ENCODE measurements around the gene TMPRSS4. TPM values are rescaled to one million over a fixed set of nuclear protein-coding genes. Genes with fewer than 3 reads are reported as not detected.

Gene TMPRSS4
- total and polyA plus RNA-seq, 2 experiments from 2014 or later = 0.10 to 0.58 TPM

- Histone ChIP-seq H3K4me3 (no peak overlapping the region), H3F3A (replicated peaks; ENCODE audit: low read depth) (no peaks in the 10 kb centered on the region), H3K4me1 (ENCODE audit: insufficient read depth) (peaks cover 8% of the 10 kb centered on the region; the same call in 1 of the 2 replicates), H3K9me2 (ENCODE audit: insufficient read depth) (no peaks in the 10 kb centered on the region), H3K36me3 (ENCODE audit: insufficient read depth) (no peaks in the 10 kb centered on the region), H4K20me1 (replicated peaks; ENCODE audit: insufficient read depth) (no peaks in the 10 kb centered on the region), H3K79me2 (replicated peaks; ENCODE audit: insufficient read depth) (no peaks in the 10 kb centered on the region), H3K27me3 (ENCODE audit: insufficient read depth) (no peaks in the 10 kb centered on the region), H2AFZ (no peak overlapping the region), H3K4me2 (no peak overlapping the region), H3K27ac (ENCODE audit: low read depth) (no peak overlapping the region)
- no peak for DNase-seq (ENCODE audit: low spot score)
- no peak overlapping the region for H3K4me3 Mint-ChIP-seq
- no peaks in the 10 kb centered on the region; the same call in 2 of the 3 replicates for H3K9me3 Mint-ChIP-seq
- no peak for ATAC-seq
- peaks cover 8% of the 10 kb centered on the region for H3K27me3 Mint-ChIP-seq (ENCODE audit: insufficient read depth, low read depth, poor library complexity)
- H3K36me3 Mint-ChIP-seq (ENCODE audit: low read depth) = no peaks in the 10 kb centered on the region
- peaks cover 15% of the 10 kb centered on the region for H3K4me1 Mint-ChIP-seq
- no peak overlapping the region for H3K27ac Mint-ChIP-seq
- no peak for TF ChIP-seq EZH2phosphoT487 (IDR thresholded peaks at IDR 0.05; ENCODE audit: unreplicated experiment)
- TF ChIP-seq STAT1 (IDR thresholded peaks at IDR 0.05; ENCODE audit: unreplicated experiment) = no peak
- no peak for TF ChIP-seq EZH2 (IDR thresholded peaks at IDR 0.05; ENCODE audit: low read depth, unreplicated experiment)
- no peak for TF ChIP-seq POLR2AphosphoS5 (IDR thresholded peaks at IDR 0.05; ENCODE audit: low read depth)
- TF ChIP-seq, protein P1, sequence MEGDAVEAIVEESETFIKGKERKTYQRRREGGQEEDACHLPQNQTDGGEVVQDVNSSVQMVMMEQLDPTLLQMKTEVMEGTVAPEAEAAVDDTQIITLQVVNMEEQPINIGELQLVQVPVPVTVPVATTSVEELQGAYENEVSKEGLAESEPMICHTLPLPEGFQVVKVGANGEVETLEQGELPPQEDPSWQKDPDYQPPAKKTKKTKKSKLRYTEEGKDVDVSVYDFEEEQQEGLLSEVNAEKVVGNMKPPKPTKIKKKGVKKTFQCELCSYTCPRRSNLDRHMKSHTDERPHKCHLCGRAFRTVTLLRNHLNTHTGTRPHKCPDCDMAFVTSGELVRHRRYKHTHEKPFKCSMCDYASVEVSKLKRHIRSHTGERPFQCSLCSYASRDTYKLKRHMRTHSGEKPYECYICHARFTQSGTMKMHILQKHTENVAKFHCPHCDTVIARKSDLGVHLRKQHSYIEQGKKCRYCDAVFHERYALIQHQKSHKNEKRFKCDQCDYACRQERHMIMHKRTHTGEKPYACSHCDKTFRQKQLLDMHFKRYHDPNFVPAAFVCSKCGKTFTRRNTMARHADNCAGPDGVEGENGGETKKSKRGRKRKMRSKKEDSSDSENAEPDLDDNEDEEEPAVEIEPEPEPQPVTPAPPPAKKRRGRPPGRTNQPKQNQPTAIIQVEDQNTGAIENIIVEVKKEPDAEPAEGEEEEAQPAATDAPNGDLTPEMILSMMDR (conservative IDR thresholded peaks at IDR 0.05; ENCODE audit: low read depth in 2 of 2) = no peak
- no peak for TF ChIP-seq NANOG (IDR thresholded peaks at IDR 0.05; ENCODE audit: borderline replicate concordance)
- no peak for TF ChIP-seq ZNF331 (CRISPR knock-in tag; IDR thresholded peaks at IDR 0.05; ENCODE audit: low read depth)
Measured at GRCh38 chr11:118074785-118075184, 2.1 kb upstream of the TMPRSS4 start.

DNA sequence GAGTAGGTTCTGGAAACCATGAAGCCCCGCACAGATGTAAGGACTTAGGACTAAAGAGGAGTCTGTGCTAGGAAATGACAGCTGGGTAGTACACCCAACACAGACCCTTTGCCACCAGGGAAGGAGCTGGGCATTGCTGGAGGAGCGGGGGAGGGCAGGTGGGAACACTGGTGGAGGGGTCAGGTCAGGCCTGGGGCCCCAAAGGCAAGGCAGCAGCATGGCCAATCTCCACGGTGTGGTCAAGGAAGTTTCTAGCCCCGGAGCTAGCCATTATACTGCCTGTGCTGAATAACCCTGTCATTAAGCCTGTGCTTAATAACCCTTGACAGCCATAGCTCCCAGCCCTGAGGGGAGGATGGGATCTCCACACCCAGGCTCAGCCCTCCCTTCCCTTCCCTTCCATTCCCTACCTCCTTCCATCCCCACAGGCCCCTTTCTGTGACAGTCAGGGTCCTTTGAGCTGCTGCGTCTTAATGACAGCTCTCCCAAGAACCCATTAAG, 2.1 kb downstream of the TMPRSS4 start:
- Histone ChIP-seq H3K4me3 (no peak overlapping the region), H3K36me3 (ENCODE audit: insufficient read depth) (no peaks in the 10 kb centered on the region), H3K79me2 (replicated peaks; ENCODE audit: insufficient read depth) (no peaks in the 10 kb centered on the region), H3K4me1 (ENCODE audit: insufficient read depth) (peaks cover 8% of the 10 kb centered on the region; the same call in 1 of the 2 replicates), H3F3A (replicated peaks; ENCODE audit: low read depth) (no peaks in the 10 kb centered on the region), H4K20me1 (replicated peaks; ENCODE audit: insufficient read depth) (no peaks in the 10 kb centered on the region), H3K27me3 (ENCODE audit: insufficient read depth) (no peaks in the 10 kb centered on the region), H2AFZ (no peak overlapping the region), H3K9me2 (ENCODE audit: insufficient read depth) (no peaks in the 10 kb centered on the region), H3K4me2 (no peak overlapping the region), H3K27ac (ENCODE audit: low read depth) (no peak overlapping the region)
- H3K4me3 Mint-ChIP-seq = no peak overlapping the region
- peaks cover 23% of the 10 kb centered on the region for H3K4me1 Mint-ChIP-seq
- H3K27me3 Mint-ChIP-seq (ENCODE audit: insufficient read depth, low read depth, poor library complexity) = peaks cover 8% of the 10 kb centered on the region
- H3K36me3 Mint-ChIP-seq (ENCODE audit: low read depth) = no peaks in the 10 kb centered on the region
- no peak for DNase-seq (ENCODE audit: low spot score)
- H3K9me3 Mint-ChIP-seq = no peaks in the 10 kb centered on the region; the same call in 2 of the 3 replicates
- no peak overlapping the region for H3K27ac Mint-ChIP-seq
- ATAC-seq = no peak
- TF ChIP-seq CREB1 (CRISPR knock-in tag; IDR thresholded peaks at IDR 0.05; ENCODE audit: low read depth) (no peak), ZNF331 (CRISPR knock-in tag; IDR thresholded peaks at IDR 0.05; ENCODE audit: low read depth) (no peak), POLR2AphosphoS5 (IDR thresholded peaks at IDR 0.05; ENCODE audit: low read depth) (no peak), STAT1 (IDR thresholded peaks at IDR 0.05; ENCODE audit: unreplicated experiment) (no peak), JUNB (IDR thresholded peaks at IDR 0.05; ENCODE audit: unreplicated experiment) (no peak), EZH2 (IDR thresholded peaks at IDR 0.05; ENCODE audit: low read depth, unreplicated experiment) (no peak), ZNF114 (CRISPR knock-in tag; IDR thresholded peaks at IDR 0.05) (no peak), NANOG (IDR thresholded peaks at IDR 0.05; ENCODE audit: borderline replicate concordance) (no peak), EZH2phosphoT487 (IDR thresholded peaks at IDR 0.05; ENCODE audit: unreplicated experiment) (no peak)
- TF ChIP-seq, protein P2, sequence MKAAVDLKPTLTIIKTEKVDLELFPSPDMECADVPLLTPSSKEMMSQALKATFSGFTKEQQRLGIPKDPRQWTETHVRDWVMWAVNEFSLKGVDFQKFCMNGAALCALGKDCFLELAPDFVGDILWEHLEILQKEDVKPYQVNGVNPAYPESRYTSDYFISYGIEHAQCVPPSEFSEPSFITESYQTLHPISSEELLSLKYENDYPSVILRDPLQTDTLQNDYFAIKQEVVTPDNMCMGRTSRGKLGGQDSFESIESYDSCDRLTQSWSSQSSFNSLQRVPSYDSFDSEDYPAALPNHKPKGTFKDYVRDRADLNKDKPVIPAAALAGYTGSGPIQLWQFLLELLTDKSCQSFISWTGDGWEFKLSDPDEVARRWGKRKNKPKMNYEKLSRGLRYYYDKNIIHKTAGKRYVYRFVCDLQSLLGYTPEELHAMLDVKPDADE (IDR thresholded peaks at IDR 0.05) = no peak
- TF ChIP-seq, protein P1 (conservative IDR thresholded peaks at IDR 0.05; ENCODE audit: low read depth in 2 of 2) = no peak
